ENCODE data around the gene CTNND2.

Gene CTNND2

DNA sequence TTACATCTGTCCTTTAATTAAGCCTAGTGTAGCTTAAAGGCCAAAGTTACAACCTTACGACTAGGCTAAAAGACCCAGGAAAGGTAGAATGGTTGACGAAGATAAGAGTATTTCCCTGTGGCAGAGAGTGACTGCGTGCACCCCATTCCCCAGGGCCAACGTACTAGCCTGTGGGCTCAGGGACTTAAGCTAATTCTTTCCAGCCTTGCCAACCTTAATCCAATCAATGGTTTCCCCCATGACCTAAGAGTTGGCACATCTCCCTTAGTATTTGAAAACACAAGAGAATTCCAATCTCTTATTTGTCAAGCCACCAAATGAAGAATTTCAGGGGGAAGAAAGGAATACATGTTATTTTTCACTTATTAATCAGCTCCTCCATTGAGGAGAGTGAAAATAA lies 16.0 kb downstream of the CTNND2 start:
- no peak for DNase-seq (ENCODE audit: low read depth, low spot score)
- no peak overlapping the region for H3K4me3 ChIP-seq (ENCODE audit: low read depth, low read length)
- in situ Hi-C loops (cut with HindIII; ENCODE audit: low sequenced_read_pairs), result no loop called here
- TF ChIP-seq, protein P1, sequence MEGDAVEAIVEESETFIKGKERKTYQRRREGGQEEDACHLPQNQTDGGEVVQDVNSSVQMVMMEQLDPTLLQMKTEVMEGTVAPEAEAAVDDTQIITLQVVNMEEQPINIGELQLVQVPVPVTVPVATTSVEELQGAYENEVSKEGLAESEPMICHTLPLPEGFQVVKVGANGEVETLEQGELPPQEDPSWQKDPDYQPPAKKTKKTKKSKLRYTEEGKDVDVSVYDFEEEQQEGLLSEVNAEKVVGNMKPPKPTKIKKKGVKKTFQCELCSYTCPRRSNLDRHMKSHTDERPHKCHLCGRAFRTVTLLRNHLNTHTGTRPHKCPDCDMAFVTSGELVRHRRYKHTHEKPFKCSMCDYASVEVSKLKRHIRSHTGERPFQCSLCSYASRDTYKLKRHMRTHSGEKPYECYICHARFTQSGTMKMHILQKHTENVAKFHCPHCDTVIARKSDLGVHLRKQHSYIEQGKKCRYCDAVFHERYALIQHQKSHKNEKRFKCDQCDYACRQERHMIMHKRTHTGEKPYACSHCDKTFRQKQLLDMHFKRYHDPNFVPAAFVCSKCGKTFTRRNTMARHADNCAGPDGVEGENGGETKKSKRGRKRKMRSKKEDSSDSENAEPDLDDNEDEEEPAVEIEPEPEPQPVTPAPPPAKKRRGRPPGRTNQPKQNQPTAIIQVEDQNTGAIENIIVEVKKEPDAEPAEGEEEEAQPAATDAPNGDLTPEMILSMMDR (IDR thresholded peaks at IDR 0.05; ENCODE audit: low read depth, low read length), result no peak

DNA sequence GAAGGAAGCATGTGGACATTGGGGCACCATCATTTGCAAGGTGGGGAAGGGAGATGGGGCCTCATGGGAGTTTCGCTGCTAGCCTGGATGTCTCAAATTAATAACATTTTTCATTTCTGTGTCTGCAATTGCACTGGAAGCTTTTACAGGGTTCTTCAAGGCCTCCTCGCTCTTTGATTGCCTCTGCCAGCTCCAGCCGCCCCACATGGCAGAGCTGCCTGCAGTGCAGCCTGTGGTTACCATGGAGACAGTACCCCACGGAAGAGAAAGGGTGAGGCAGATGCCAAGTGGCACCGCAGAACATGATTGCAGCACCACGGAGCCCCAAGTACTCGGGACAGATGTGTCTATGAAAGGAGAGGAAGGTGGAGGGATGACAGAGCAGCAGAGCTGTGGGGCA lies 25.4 kb downstream of the CTNND2 start:
- TF ChIP-seq, protein P1 (IDR thresholded peaks at IDR 0.05; ENCODE audit: low read depth, low read length), result no peak
- in situ Hi-C loops (cut with HindIII; ENCODE audit: low sequenced_read_pairs), result no loop called here
- DNase-seq (ENCODE audit: low read depth, low spot score), result no peak
- H3K4me3 ChIP-seq (ENCODE audit: low read depth, low read length), result no peak overlapping the region

DNA sequence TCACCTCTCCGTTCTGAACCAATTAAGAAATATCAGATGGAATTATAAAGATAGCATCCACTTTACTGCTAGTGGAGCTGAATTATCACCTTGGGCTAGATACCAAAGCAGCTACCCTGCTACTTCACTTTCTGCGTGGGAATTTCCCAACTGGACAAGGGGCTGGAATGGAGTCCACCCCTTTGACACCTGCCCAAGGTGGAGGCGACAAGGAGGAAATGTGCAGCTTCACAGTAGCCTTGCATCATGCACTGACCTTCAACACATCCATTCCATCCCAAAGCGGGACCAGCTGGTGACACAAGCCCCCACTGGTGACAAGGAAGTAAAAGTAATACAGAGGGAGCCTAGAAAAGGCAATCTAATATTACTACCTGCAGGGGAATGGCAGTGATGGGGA lies 30.7 kb downstream of the CTNND2 start:
- in situ Hi-C loops (cut with HindIII; ENCODE audit: low sequenced_read_pairs), result no loop called here
- TF ChIP-seq, protein P1 (IDR thresholded peaks at IDR 0.05; ENCODE audit: low read depth, low read length), result no peak
- no peak for DNase-seq (ENCODE audit: low read depth, low spot score)
- H3K4me3 ChIP-seq (ENCODE audit: low read depth, low read length), result no peak overlapping the region

DNA sequence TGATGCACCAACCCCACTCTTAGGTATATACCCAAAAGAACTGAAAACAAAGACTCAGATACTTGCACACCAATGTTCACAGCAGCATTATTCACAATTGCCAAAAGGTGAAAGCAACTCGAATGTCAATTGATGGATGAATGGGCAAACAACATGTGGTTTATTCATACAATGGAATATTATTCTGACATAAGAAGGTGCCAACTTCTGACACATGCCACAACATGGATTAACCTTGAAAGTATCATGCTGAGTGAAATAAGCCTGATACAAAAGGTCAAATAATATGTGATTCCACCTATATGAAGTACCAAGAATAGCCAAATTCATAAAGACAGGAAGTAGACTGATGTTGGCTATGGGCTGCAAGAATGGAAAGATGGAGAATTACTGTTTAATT lies 35.0 kb downstream of the CTNND2 start:
- no peak for DNase-seq (ENCODE audit: low read depth, low spot score)
- in situ Hi-C loops (cut with HindIII; ENCODE audit: low sequenced_read_pairs), result no loop called here
- TF ChIP-seq, protein P1 (IDR thresholded peaks at IDR 0.05; ENCODE audit: low read depth, low read length), result no peak

DNA sequence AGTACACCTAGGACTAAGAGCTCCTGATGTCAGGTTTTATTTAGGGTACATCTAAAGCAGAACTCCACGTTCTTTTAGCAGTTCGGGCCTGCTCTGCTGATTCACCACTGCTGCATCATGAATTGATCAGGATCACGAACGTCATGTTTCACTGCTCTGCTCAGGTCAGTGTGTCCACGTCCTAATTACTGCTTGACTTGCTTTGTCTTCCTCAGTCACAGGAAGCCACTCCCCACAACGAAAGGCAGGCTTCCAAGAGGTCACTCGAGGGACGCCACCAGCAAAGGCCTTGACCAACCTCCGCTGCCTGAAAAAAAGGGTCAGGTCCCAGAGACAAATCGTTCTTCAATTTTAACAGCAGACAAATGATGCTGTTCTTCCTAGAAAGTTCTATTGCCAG lies 40.3 kb downstream of the CTNND2 start:
- in situ Hi-C loops (cut with HindIII; ENCODE audit: low sequenced_read_pairs), result no loop called here
- no peak for DNase-seq (ENCODE audit: low read depth, low spot score)
- no peak overlapping the region for H3K4me3 ChIP-seq (ENCODE audit: low read depth, low read length)
- TF ChIP-seq, protein P1 (IDR thresholded peaks at IDR 0.05; ENCODE audit: low read depth, low read length), result no peak

More for the DNA sequence above, 35.0 kb downstream of the CTNND2 start:
- H3K4me3 ChIP-seq (ENCODE audit: low read depth, low read length), result no peak overlapping the region

DNA sequence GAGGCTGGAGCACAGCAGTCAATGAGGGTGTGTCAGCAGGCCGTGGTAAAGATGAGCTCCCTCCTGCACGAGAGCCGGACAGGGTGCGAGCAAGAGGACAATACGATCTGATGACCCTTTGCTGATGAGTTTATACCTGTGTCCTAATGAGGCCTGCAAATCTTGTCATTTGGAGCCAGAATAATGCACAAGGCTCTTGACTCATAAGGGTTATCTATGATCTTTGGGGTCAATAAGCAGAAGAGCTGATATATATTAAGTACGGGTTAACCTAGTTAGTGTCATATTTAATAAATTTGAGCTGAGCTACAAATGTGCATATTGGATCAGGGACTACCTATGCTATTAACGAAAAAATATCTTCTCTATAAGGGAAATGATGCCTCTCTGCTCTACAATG lies 46.9 kb downstream of the CTNND2 start:
- TF ChIP-seq, protein P1 (IDR thresholded peaks at IDR 0.05; ENCODE audit: low read depth, low read length), result no peak
- in situ Hi-C loops (cut with HindIII; ENCODE audit: low sequenced_read_pairs), result no loop called here
- no peak overlapping the region for H3K4me3 ChIP-seq (ENCODE audit: low read depth, low read length)
- no peak for DNase-seq (ENCODE audit: low read depth, low spot score)

DNA sequence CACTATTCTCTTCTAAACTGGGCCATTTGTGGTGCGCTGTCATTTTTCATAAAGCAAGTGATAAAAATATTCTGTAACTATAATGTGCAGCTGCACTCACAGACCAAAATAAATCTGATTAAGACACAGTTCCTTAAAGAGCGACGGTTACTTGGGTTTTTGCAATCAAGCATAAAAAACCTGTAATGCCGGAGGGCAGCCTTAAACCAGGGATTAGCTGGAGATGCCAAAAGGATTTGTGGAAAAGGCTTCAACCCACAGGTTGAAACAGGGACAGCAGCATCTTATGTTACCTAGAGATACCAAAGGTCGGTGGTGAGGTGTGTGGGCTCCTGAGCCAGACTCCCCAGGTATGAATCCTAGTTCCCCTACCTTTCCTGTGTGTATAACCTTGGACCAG lies 49.3 kb downstream of the CTNND2 start:
- in situ Hi-C loops (cut with HindIII; ENCODE audit: low sequenced_read_pairs), result no loop called here
- TF ChIP-seq, protein P1 (IDR thresholded peaks at IDR 0.05; ENCODE audit: low read depth, low read length), result no peak
- DNase-seq (ENCODE audit: low read depth, low spot score), result no peak
- no peak overlapping the region for H3K4me3 ChIP-seq (ENCODE audit: low read depth, low read length)
